PC-9 (cell line): ENCODE results near the gene INS.

ENCODE experiments used
- EZH2 ChIP-seq: fragments of 200-600 bp; sonication (generic); IDR thresholded peaks from 2 replicates; pipeline ENCODE4 v1.8.0; 2017; ENCODE audit warnings: antibody characterized with exemption, low read depth
- TF ChIP-seq, protein P1 (sequence below): fragments of 200-600 bp; sonication (generic); conservative IDR thresholded peaks from 2 replicates; pipeline ENCODE4 v1.6.1; 2017; ENCODE audit warnings: mixed run types, antibody characterized with exemption, mild to moderate bottlenecking, moderate library complexity

GRCh38 chr11:2208691-2209369 is 47.8 kb upstream of the INS start:
- TF ChIP-seq, protein P1, sequence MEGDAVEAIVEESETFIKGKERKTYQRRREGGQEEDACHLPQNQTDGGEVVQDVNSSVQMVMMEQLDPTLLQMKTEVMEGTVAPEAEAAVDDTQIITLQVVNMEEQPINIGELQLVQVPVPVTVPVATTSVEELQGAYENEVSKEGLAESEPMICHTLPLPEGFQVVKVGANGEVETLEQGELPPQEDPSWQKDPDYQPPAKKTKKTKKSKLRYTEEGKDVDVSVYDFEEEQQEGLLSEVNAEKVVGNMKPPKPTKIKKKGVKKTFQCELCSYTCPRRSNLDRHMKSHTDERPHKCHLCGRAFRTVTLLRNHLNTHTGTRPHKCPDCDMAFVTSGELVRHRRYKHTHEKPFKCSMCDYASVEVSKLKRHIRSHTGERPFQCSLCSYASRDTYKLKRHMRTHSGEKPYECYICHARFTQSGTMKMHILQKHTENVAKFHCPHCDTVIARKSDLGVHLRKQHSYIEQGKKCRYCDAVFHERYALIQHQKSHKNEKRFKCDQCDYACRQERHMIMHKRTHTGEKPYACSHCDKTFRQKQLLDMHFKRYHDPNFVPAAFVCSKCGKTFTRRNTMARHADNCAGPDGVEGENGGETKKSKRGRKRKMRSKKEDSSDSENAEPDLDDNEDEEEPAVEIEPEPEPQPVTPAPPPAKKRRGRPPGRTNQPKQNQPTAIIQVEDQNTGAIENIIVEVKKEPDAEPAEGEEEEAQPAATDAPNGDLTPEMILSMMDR, result 0 out of 2 replicates have a peak, but pooled peaks have one; percentile 26
- no peak for TF ChIP-seq EZH2
